ENCODE results near the gene ODC1.

The ODC1 gene

GRCh38 chr2:10471955-10472354 lies 23.8 kb upstream of the ODC1 start:
- no peak overlapping the region for H3K4me3 ChIP-seq (ENCODE audit: low read length)
- TF ChIP-seq, protein P1, sequence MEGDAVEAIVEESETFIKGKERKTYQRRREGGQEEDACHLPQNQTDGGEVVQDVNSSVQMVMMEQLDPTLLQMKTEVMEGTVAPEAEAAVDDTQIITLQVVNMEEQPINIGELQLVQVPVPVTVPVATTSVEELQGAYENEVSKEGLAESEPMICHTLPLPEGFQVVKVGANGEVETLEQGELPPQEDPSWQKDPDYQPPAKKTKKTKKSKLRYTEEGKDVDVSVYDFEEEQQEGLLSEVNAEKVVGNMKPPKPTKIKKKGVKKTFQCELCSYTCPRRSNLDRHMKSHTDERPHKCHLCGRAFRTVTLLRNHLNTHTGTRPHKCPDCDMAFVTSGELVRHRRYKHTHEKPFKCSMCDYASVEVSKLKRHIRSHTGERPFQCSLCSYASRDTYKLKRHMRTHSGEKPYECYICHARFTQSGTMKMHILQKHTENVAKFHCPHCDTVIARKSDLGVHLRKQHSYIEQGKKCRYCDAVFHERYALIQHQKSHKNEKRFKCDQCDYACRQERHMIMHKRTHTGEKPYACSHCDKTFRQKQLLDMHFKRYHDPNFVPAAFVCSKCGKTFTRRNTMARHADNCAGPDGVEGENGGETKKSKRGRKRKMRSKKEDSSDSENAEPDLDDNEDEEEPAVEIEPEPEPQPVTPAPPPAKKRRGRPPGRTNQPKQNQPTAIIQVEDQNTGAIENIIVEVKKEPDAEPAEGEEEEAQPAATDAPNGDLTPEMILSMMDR (IDR thresholded peaks at IDR 0.05; ENCODE audit: insufficient read depth, low read depth, low read length, missing control alignments): no peak
- DNase-seq (ENCODE audit: low read depth): no peak

DNA sequence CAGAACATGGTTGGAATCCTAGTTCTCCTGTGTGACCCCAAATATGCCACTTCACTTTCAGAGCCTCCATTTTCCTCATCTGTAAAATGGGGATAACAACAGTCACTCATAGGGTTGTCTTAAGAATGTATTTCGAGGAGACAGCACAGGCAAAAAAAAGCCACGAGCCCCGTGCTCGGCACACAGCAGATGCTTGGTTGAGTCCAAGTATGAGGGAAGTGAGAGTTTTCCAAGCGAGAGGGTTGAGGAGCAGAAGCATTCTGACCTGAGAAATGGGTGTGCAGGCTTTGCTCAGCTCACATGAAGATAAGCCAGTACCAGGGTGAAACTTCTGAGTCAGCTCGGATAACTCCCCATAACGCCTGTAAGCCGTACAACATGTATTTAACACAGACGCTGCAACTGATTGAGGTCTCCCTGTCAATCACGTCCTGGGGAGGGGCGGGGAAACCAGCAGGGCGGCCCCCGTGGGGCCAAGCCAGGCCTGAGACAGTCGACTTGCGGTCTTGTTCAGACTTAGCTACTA lies 23.0 kb upstream of the ODC1 start:
- no peak overlapping the region for H3K4me3 ChIP-seq (ENCODE audit: low read length)
- TF ChIP-seq, protein P1 (IDR thresholded peaks at IDR 0.05; ENCODE audit: insufficient read depth, low read depth, low read length, missing control alignments): no peak
- no peak for DNase-seq (ENCODE audit: low read depth)

GRCh38 chr2:10469955-10470608 lies 22.0 kb upstream of the ODC1 start:
- no peak for DNase-seq (ENCODE audit: low read depth)
- H3K4me3 ChIP-seq (ENCODE audit: low read length): no peak overlapping the region
- TF ChIP-seq, protein P1 (IDR thresholded peaks at IDR 0.05; ENCODE audit: insufficient read depth, low read depth, low read length, missing control alignments): no peak

GRCh38 chr2:10469301-10469700 lies 21.2 kb upstream of the ODC1 start:
- TF ChIP-seq, protein P1 (IDR thresholded peaks at IDR 0.05; ENCODE audit: insufficient read depth, low read depth, low read length, missing control alignments): no peak
- H3K4me3 ChIP-seq (ENCODE audit: low read length): no peak overlapping the region
- no peak for DNase-seq (ENCODE audit: low read depth)

DNA sequence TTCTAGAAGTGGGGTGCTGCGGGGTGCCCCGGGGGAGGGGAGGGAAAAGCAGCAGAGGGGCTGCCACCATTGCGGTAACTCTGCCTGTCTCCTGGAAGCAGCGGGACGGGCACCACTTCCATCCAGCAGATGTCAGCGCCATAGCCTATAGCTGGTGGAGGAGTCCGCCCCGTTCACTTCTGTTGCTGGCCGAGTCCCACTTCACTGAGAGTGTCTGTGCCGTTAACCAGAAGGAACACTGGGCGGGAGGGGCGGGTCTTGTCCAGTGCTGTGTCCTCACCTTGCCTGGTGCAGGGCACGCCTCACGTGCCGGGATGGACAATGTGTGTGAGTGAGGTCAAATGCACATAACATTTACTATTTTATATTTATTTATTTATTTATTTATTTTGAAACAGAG lies 19.3 kb upstream of the ODC1 start:
- TF ChIP-seq, protein P1 (IDR thresholded peaks at IDR 0.05; ENCODE audit: insufficient read depth, low read depth, low read length, missing control alignments): no peak

DNA sequence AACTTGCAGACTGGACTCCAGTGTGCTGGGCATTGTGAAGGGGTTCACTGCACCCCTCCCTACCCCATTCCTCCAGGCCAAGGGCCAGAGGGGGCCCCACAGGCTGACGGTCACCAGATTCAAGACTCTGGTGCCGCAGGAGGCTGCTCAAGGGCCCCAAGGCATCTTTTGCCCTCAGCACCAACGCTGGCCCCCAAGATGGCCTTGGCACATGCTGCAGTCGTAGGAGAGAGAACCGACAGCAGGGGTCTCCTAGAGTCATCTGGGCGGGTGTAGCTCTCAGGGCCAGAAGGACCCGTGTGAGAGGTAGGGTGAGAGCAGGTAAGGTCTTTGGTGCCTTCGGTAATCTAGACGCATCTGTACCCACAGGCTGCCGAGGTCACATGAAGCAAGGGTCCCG lies 18.7 kb upstream of the ODC1 start:
- no peak overlapping the region for H3K4me3 ChIP-seq (ENCODE audit: low read length)
- TF ChIP-seq, protein P1 (IDR thresholded peaks at IDR 0.05; ENCODE audit: insufficient read depth, low read depth, low read length, missing control alignments): no peak
- no peak for DNase-seq (ENCODE audit: low read depth)

More for the DNA sequence above, 19.3 kb upstream of the ODC1 start:
- no peak overlapping the region for H3K4me3 ChIP-seq (ENCODE audit: low read length)
- no peak for DNase-seq (ENCODE audit: low read depth)

GRCh38 chr2:10465910-10466309 lies 17.8 kb upstream of the ODC1 start:
- H3K4me3 ChIP-seq (ENCODE audit: low read length): no peak overlapping the region
- DNase-seq (ENCODE audit: low read depth): no peak
- TF ChIP-seq, protein P1 (IDR thresholded peaks at IDR 0.05; ENCODE audit: insufficient read depth, low read depth, low read length, missing control alignments): no peak
